Measurements from ENCODE around the gene OSTN. TPM values are rescaled to one million over a fixed set of nuclear protein-coding genes. Genes with fewer than 3 reads are reported as not detected.

OSTN gene
- total and polyA plus RNA-seq, 12 donors, result 0.07 to 0.72 (median 0.31) TPM; not detected in 4

- TF ChIP-seq CTCF (IDR thresholded peaks at IDR 0.05), result no peak
- Histone ChIP-seq H3K27me3 (peaks cover 0 to 4% (median 0%) of the 10 kb centered on the region in 7 donors), H3K27ac (no peak overlapping the region), H3K9me3 (no peaks in the 10 kb centered on the region), H3K4me3 (no peak overlapping the region), H3K4me1 (no peaks in the 10 kb centered on the region), H3K36me3 (no peaks in the 10 kb centered on the region)
- intact Hi-C loops (cut with DNase I), result no loop called here
- DNase-seq, result no peak
- ATAC-seq, result no peak
Observed at GRCh38 chr3:191192941-191193340, 6.1 kb upstream of the OSTN start.

- no peak overlapping the region for H3K27ac ChIP-seq
- H3K4me3 ChIP-seq, result no peak overlapping the region
- intact Hi-C loops (cut with DNase I), result no loop called here
- no peaks in the 10 kb centered on the region for H3K4me1 ChIP-seq
- no peaks in the 10 kb centered on the region for H3K9me3 ChIP-seq
- no peak for TF ChIP-seq CTCF (IDR thresholded peaks at IDR 0.05)
- ATAC-seq, result no peak
- peaks cover 0 to 7% (median 0%) of the 10 kb centered on the region in 7 donors for H3K27me3 ChIP-seq
- H3K36me3 ChIP-seq, result no peaks in the 10 kb centered on the region
- 52 to 64% methylated on average over 3 of the region's 3 CpGs for WGBS, 2 donors
- DNase-seq, result no peak
Observed at GRCh38 chr3:191197761-191198306, 1.2 kb upstream of the OSTN start.

GRCh38 chr3:191198480-191198879, 561 bp upstream of the OSTN start:
- 30 to 39% methylated on average over 5 of the region's 5 CpGs for WGBS, 2 donors
- ATAC-seq, result peak in 1 of 8 donors; percentile 51
- H3K4me1 ChIP-seq, result no peaks in the 10 kb centered on the region

GRCh38 chr3:191210032-191210431, 11.0 kb downstream of the OSTN start:
- TF ChIP-seq CTCF (IDR thresholded peaks at IDR 0.05), result no peak
- WGBS, 2 donors, result 87 to 92% methylated on average over 10 of the region's 10 CpGs

More at GRCh38 chr3:191198480-191198879, 561 bp upstream of the OSTN start:
- Histone ChIP-seq H3K9me3 (no peaks in the 10 kb centered on the region), H3K27me3 (peaks cover 0 to 7% (median 0%) of the 10 kb centered on the region in 7 donors), H3K36me3 (no peaks in the 10 kb centered on the region), H3K4me3 (no peak overlapping the region), H3K27ac (no peak overlapping the region)
- TF ChIP-seq CTCF (IDR thresholded peaks at IDR 0.05), result no peak
- DNase-seq, result no peak
- intact Hi-C loops (cut with DNase I), result no loop called here

More at GRCh38 chr3:191210032-191210431, 11.0 kb downstream of the OSTN start:
- Histone ChIP-seq H3K27ac (no peak overlapping the region), H3K4me3 (no peak overlapping the region), H3K36me3 (no peaks in the 10 kb centered on the region), H3K27me3 (no peaks in the 10 kb centered on the region), H3K4me1 (no peaks in the 10 kb centered on the region), H3K9me3 (no peaks in the 10 kb centered on the region)
- intact Hi-C loops (cut with DNase I), result no loop called here
- ATAC-seq (no peak), DNase-seq (no peak)
